H9 (cell line): ENCODE results near the gene ARHGAP10. TPM values are rescaled to one million over a fixed set of nuclear protein-coding genes. Genes with fewer than 3 reads are reported as not detected.

Source experiments
- DNase-seq: peaks from one replicate; pipeline ENCODE4 v3.0.0-alpha.2; 2017
- H2AFZ ChIP-seq: one replicate; pipeline ENCODE4 v1.6.1; 2013; ENCODE audit warnings: mild to moderate bottlenecking, low read length, control low read depth, moderate library complexity
- H2AK5ac ChIP-seq: 2 replicates; pipeline ENCODE4 v1.6.1; 2013; ENCODE audit warnings: low read length, control low read depth, mixed read lengths; ENCODE audit not compliant: insufficient read length
- H2BK120ac ChIP-seq: one replicate; pipeline ENCODE4 v1.6.1; 2013; ENCODE audit warnings: low read depth, mild to moderate bottlenecking, low read length, control low read depth, inconsistent platforms; ENCODE audit not compliant: poor library complexity, severe bottlenecking
- H2BK12ac ChIP-seq: 2 replicates; pipeline ENCODE4 v1.6.1; 2013; ENCODE audit warnings: low read length, control low read depth, mixed read lengths, low read depth; ENCODE audit not compliant: insufficient read length
- H2BK15ac ChIP-seq: 2 replicates; pipeline ENCODE4 v1.6.1; 2013; ENCODE audit warnings: low read depth, low read length, control low read depth
- H2BK20ac ChIP-seq: one replicate; pipeline ENCODE4 v1.6.1; 2013; ENCODE audit warnings: low read depth, mild to moderate bottlenecking, low read length, control low read depth, inconsistent platforms; ENCODE audit not compliant: poor library complexity, severe bottlenecking
- H2BK5ac ChIP-seq: 2 replicates; pipeline ENCODE4 v1.6.1; 2013; ENCODE audit warnings: low read length, control low read depth, mixed read lengths; ENCODE audit not compliant: insufficient read length
- H3K14ac ChIP-seq: 2 replicates; pipeline ENCODE4 v1.6.1; 2013; ENCODE audit warnings: low read length, control low read depth; ENCODE audit not compliant: insufficient read depth
- H3K18ac ChIP-seq: 2 replicates; pipeline ENCODE4 v1.6.1; 2013; ENCODE audit warnings: low read depth, mild to moderate bottlenecking, mixed read lengths, low read length, control low read depth; ENCODE audit not compliant: insufficient read length
- H3K23ac ChIP-seq: 2 replicates; pipeline ENCODE4 v1.6.1; 2013; ENCODE audit warnings: low read length, control low read depth, mixed read lengths, low read depth; ENCODE audit not compliant: insufficient read length
- H3K23me2 ChIP-seq: 2 replicates; pipeline ENCODE4 v1.6.1; 2013; ENCODE audit warnings: low read depth, mild to moderate bottlenecking, mixed read lengths, low read length, control low read depth; ENCODE audit not compliant: insufficient read length, poor library complexity, severe bottlenecking
- H3K27ac ChIP-seq: 2 replicates; pipeline ENCODE4 v1.5.1; 2013; ENCODE audit warnings: low read length, control low read depth, mixed read lengths, low read depth; ENCODE audit not compliant: insufficient read length
- H3K27me3 ChIP-seq: 2 replicates; pipeline ENCODE4 v1.6.1; 2013; ENCODE audit warnings: low read length, control low read depth, inconsistent platforms; ENCODE audit not compliant: insufficient read depth
- H3K4ac ChIP-seq: 2 replicates; pipeline ENCODE4 v1.6.1; 2013; ENCODE audit warnings: low read depth, mild to moderate bottlenecking, control low read depth, inconsistent platforms, low read length, moderate library complexity
- H3K4me1 ChIP-seq: 2 replicates; pipeline ENCODE4 v1.6.1; 2013; ENCODE audit warnings: low read length, control low read depth, inconsistent platforms; ENCODE audit not compliant: insufficient read depth
- H3K4me2 ChIP-seq: 2 replicates; pipeline ENCODE4 v1.6.1; 2013; ENCODE audit warnings: low read length, control low read depth, mixed read lengths; ENCODE audit not compliant: insufficient read length, insufficient read depth
- H3K56ac ChIP-seq: 2 replicates; pipeline ENCODE4 v1.6.1; 2013; ENCODE audit warnings: low read depth, mild to moderate bottlenecking, mixed read lengths, low read length, control low read depth; ENCODE audit not compliant: insufficient read length
- H3K79me1 ChIP-seq: 2 replicates; pipeline ENCODE4 v1.6.1; 2013; ENCODE audit warnings: low read depth, mild to moderate bottlenecking, moderate library complexity, low read length, control low read depth, inconsistent platforms; ENCODE audit not compliant: insufficient read depth, poor library complexity, severe bottlenecking
- H3K79me2 ChIP-seq: 2 replicates; pipeline ENCODE4 v1.6.1; 2013; ENCODE audit warnings: low read length, control low read depth, inconsistent platforms; ENCODE audit not compliant: insufficient read depth
- H3K9ac ChIP-seq: 2 replicates; pipeline ENCODE4 v1.6.1; 2013; ENCODE audit warnings: low read length, control low read depth, mixed read lengths; ENCODE audit not compliant: insufficient read length; ENCODE audit errors: extremely low read depth
- H3K9me3 ChIP-seq: one replicate; pipeline ENCODE4 v1.6.1; 2013; ENCODE audit warnings: low read depth, low read length, inconsistent platforms; ENCODE audit not compliant: control insufficient read depth
- H3T11ph ChIP-seq: one replicate; pipeline ENCODE4 v1.6.1; 2013; ENCODE audit warnings: mild to moderate bottlenecking, low read length, control low read depth, inconsistent platforms
- H4K20me1 ChIP-seq: one replicate; pipeline ENCODE4 v1.6.1; 2013; ENCODE audit not compliant: control insufficient read depth, insufficient read length, insufficient read depth
- H4K5ac ChIP-seq: 2 replicates; pipeline ENCODE4 v1.6.1; 2013; ENCODE audit warnings: low read depth, mild to moderate bottlenecking, mixed read lengths, low read length, control low read depth; ENCODE audit not compliant: insufficient read length
- H4K8ac ChIP-seq: replicated peaks from 2 replicates; pipeline ENCODE4 v1.6.1; 2013; ENCODE audit warnings: low read length, control low read depth, mixed read lengths, low read depth; ENCODE audit not compliant: insufficient read length
- H4K91ac ChIP-seq: 2 replicates; pipeline ENCODE4 v1.6.1; 2013; ENCODE audit warnings: low read depth, mild to moderate bottlenecking, moderate library complexity, mixed read lengths, low read length, control low read depth; ENCODE audit not compliant: insufficient read length
- H3K27ac Mint-ChIP-seq, 3 experiments: 2 replicates in 2 of 3; 3 replicates in 1 of 3; pipeline ENCODE4 v1.8.0; 2020 to 2021; ENCODE audit warnings: mixed read lengths in 3 of 3, mild to moderate bottlenecking in 1 of 3, moderate library complexity in 1 of 3
- H3K27me3 Mint-ChIP-seq: 2 replicates; pipeline ENCODE4 v1.8.0; 2021; ENCODE audit warnings: low read depth, mild to moderate bottlenecking, moderate library complexity, mixed read lengths
- H3K36me3 Mint-ChIP-seq, 3 experiments: 2 replicates in 2 of 3; 3 replicates in 1 of 3; pipeline ENCODE4 v1.8.0; 2020 to 2021; ENCODE audit warnings: low read depth in 3 of 3, mixed read lengths in 3 of 3; ENCODE audit not compliant: insufficient read depth in 1 of 3
- H3K4me1 Mint-ChIP-seq, 2 experiments: 2 replicates each; pipeline ENCODE4 v1.8.0; 2020; ENCODE audit warnings: mixed read lengths in 2 of 2
- H3K4me3 Mint-ChIP-seq, 2 experiments: 2 replicates in 1 of 2; 3 replicates in 1 of 2; pipeline ENCODE4 v1.8.0; 2020 to 2021; ENCODE audit warnings: mild to moderate bottlenecking in 2 of 2, mixed read lengths in 2 of 2, moderate library complexity in 1 of 2
- H3K9me3 Mint-ChIP-seq, 2 experiments: 2 replicates in 1 of 2; 3 replicates in 1 of 2; pipeline ENCODE4 v1.8.0; 2020; ENCODE audit warnings: mild to moderate bottlenecking in 2 of 2, mixed read lengths in 2 of 2, moderate library complexity in 1 of 2
- CTCF ChIP-seq: fragments of 200-600 bp; sonication (generic); conservative IDR thresholded peaks from 3 replicates; pipeline ENCODE4 v1.8.0; 2021; ENCODE audit warnings: antibody characterized with exemption, mild to moderate bottlenecking
- WGBS: extraction: QIAGEN DNeasy Blood & Tissue Kit; methylation state at CpG from one replicate; pipeline ENCODE4 v1.1.7; 2013; ENCODE audit warnings: missing lambda C conversion rate, low lambda C conversion rate, mixed read lengths; ENCODE audit not compliant: insufficient read length; ENCODE audit errors: extremely low coverage; 5-methylcytosine and 5-hydroxymethylcytosine counted together
- total RNA-seq: library from RNA; stranded (reverse); gene quantifications from 2 replicates; pipeline ENCODE4 v1.2.1, GENCODE V29; 2021

ARHGAP10 gene
- total RNA-seq, 1 experiment from 2014 or later, result 7.8 TPM

GRCh38 chr4:147714575-147715401, 17.1 kb upstream of the ARHGAP10 start:
- H3K23me2 ChIP-seq, result no peaks in the 10 kb centered on the region
- no peaks in the 10 kb centered on the region for H3K27me3 Mint-ChIP-seq

More at GRCh38 chr4:147714575-147715401, 17.1 kb upstream of the ARHGAP10 start:
- no peak overlapping the region for H3K4me2 ChIP-seq
- H4K91ac ChIP-seq, result no peak overlapping the region
- H3K56ac ChIP-seq, result no peak overlapping the region
- no peak overlapping the region for H2AK5ac ChIP-seq
- H2BK20ac ChIP-seq, result no peak overlapping the region
- no peak for TF ChIP-seq CTCF
- no peak overlapping the region for H2BK120ac ChIP-seq
- no peak overlapping the region for H2BK5ac ChIP-seq
- no peak overlapping the region for H4K8ac ChIP-seq
- 0 out of 7 replicates have a peak, but pooled peaks cover 0 to 2% (median 0%) of the 10 kb centered on the region in 3 experiments for H3K36me3 Mint-ChIP-seq
- H3K27ac ChIP-seq, result no peak overlapping the region
- DNase-seq, result no peak
- no peak overlapping the region for H3T11ph ChIP-seq
- no peaks in the 10 kb centered on the region for H3K79me2 ChIP-seq
- H2BK12ac ChIP-seq, result no peak overlapping the region
- H3K4ac ChIP-seq, result no peak overlapping the region
- H4K5ac ChIP-seq, result no peak overlapping the region
- H3K27ac Mint-ChIP-seq, result no peak overlapping the region; a peak in 1 of 7 replicates
- H4K20me1 ChIP-seq, result no peaks in the 10 kb centered on the region
- H2AFZ ChIP-seq, result no peak overlapping the region
- H3K4me1 ChIP-seq, result no peaks in the 10 kb centered on the region
- no peak overlapping the region for H3K4me3 Mint-ChIP-seq
- no peaks in the 10 kb centered on the region for H3K27me3 ChIP-seq
- no peak overlapping the region for H3K9ac ChIP-seq
- no peak overlapping the region for H3K18ac ChIP-seq
- no peaks in the 10 kb centered on the region; a peak in 1 of 5 replicates for H3K9me3 Mint-ChIP-seq
- H3K23ac ChIP-seq, result no peak overlapping the region
- WGBS, result no CpG with 5 or more reads among the region's 8 CpGs
- no peaks in the 10 kb centered on the region for H3K9me3 ChIP-seq
- no peak overlapping the region for H3K14ac ChIP-seq
- H3K79me1 ChIP-seq, result no peaks in the 10 kb centered on the region
- no peak overlapping the region; the same call in 1 of the 2 replicates for H2BK15ac ChIP-seq
- no peaks in the 10 kb centered on the region for H3K4me1 Mint-ChIP-seq
